Measurements from ENCODE around the gene BDH2. TPM values are rescaled to one million over a fixed set of nuclear protein-coding genes. Genes with fewer than 3 reads are reported as not detected.

BDH2 gene
- total RNA-seq, 1 donor from 2014 or later, result 35.7 TPM

- no peak for DNase-seq (ENCODE audit: extremely low read depth, low read depth, low spot score)
Observed at GRCh38 chr4:103085555-103086196, 14.0 kb downstream of the BDH2 start.

GRCh38 chr4:103079621-103080020 lies 20.0 kb downstream of the BDH2 start:
- DNase-seq (ENCODE audit: extremely low read depth, low read depth, low spot score), result no peak

GRCh38 chr4:103076747-103077347 lies 22.8 kb downstream of the BDH2 start, which contains the start of gene SLC9B2:
Gene SLC9B2 (minus strand): TSS chr4:103076761. CDS start chr4:103067550, 9,211 bp downstream.
- DNase-seq (ENCODE audit: extremely low read depth, low read depth, low spot score), result no peak

GRCh38 chr4:103075894-103076746 lies 23.5 kb downstream of the BDH2 start:
- DNase-seq (ENCODE audit: extremely low read depth, low read depth, low spot score), result no peak

- no peak for DNase-seq (ENCODE audit: extremely low read depth, low read depth, low spot score)
Observed at GRCh38 chr4:103075435-103075893, 24.2 kb downstream of the BDH2 start.

GRCh38 chr4:103074744-103075434 lies 24.7 kb downstream of the BDH2 start:
- no peak for DNase-seq (ENCODE audit: extremely low read depth, low read depth, low spot score)

GRCh38 chr4:103073792-103074438 lies 25.7 kb downstream of the BDH2 start:
- no peak for DNase-seq (ENCODE audit: extremely low read depth, low read depth, low spot score)

GRCh38 chr4:103067841-103068547 lies 31.6 kb downstream of the BDH2 start:
- DNase-seq (ENCODE audit: extremely low read depth, low read depth, low spot score), result no peak

- no peak for DNase-seq (ENCODE audit: extremely low read depth, low read depth, low spot score)
Observed at GRCh38 chr4:103060453-103061148, 39.0 kb downstream of the BDH2 start.

- DNase-seq (ENCODE audit: extremely low read depth, low read depth, low spot score), result no peak
Observed at GRCh38 chr4:103054030-103054429, 45.6 kb downstream of the BDH2 start.

- no peak for DNase-seq (ENCODE audit: extremely low read depth, low read depth, low spot score)
Observed at GRCh38 chr4:103052779-103053178, 46.9 kb downstream of the BDH2 start.

GRCh38 chr4:103052145-103052544 lies 47.5 kb downstream of the BDH2 start:
- DNase-seq (ENCODE audit: extremely low read depth, low read depth, low spot score), result no peak

GRCh38 chr4:103050736-103051436 lies 48.7 kb downstream of the BDH2 start:
- DNase-seq (ENCODE audit: extremely low read depth, low read depth, low spot score), result no peak

- DNase-seq (ENCODE audit: extremely low read depth, low read depth, low spot score), result peak; percentile 10
Observed at GRCh38 chr4:103046416-103047290, 53.0 kb downstream of the BDH2 start.

- no peak for DNase-seq (ENCODE audit: extremely low read depth, low read depth, low spot score)
Observed at GRCh38 chr4:103044183-103044582, 55.5 kb downstream of the BDH2 start.

- DNase-seq (ENCODE audit: extremely low read depth, low read depth, low spot score), result no peak
Observed at GRCh38 chr4:103036169-103036568, 63.5 kb downstream of the BDH2 start.

GRCh38 chr4:103032574-103032973 lies 67.1 kb downstream of the BDH2 start:
- no peak for DNase-seq (ENCODE audit: extremely low read depth, low read depth, low spot score)

- DNase-seq (ENCODE audit: extremely low read depth, low read depth, low spot score), result no peak
Observed at GRCh38 chr4:103030791-103031190, 68.8 kb downstream of the BDH2 start.

Measured in glomerular endothelial cell (primary cell).